GM13976 (cell line): Measurements from ENCODE around the gene LHPP.

Experiments
- DNase-seq: peaks from one replicate; pipeline ENCODE4 v3.0.0; 2012; ENCODE audit warnings: low spot score
- CTCF ChIP-seq: IDR thresholded peaks from 2 replicates; pipeline ENCODE4 v1.5.1; 2012; ENCODE audit warnings: borderline replicate concordance, mild to moderate bottlenecking; ENCODE audit not compliant: insufficient read depth; ENCODE audit errors: extremely low read depth, missing control alignments, control extremely low read depth
- in situ Hi-C: fragments of 300-500 bp; cut with MboI; formaldehyde crosslinking; loops from one replicate; pipeline ENCODE4 v1.12.0; 2022; ENCODE audit warnings: low sequenced_read_pairs, mixed read lengths, inconsistent platforms; ENCODE audit not compliant: unreplicated experiment

Gene LHPP

GRCh38 chr10:124538706-124539105, 77.1 kb downstream of the LHPP start:
- no peak for TF ChIP-seq CTCF
- DNase-seq: no peak
- in situ Hi-C loops: loop anchor here (25.0 kb wide), 1 partner anchor 299 kb away; no protein-coding TSS in a partner anchor

GRCh38 chr10:124539935-124540641, 78.5 kb downstream of the LHPP start:
- DNase-seq: peak; percentile 90
- in situ Hi-C loops: loop anchor here (25.0 kb wide), 1 partner anchor 297 kb away; no protein-coding TSS in a partner anchor
- peak; percentile 71 for TF ChIP-seq CTCF

GRCh38 chr10:124541076-124541903, 79.7 kb downstream of the LHPP start:
- no peak for DNase-seq
- in situ Hi-C loops: loop anchor here (25.0 kb wide), 1 partner anchor 296 kb away; no protein-coding TSS in a partner anchor
- TF ChIP-seq CTCF: no peak

GRCh38 chr10:124542336-124542735, 80.7 kb downstream of the LHPP start:
- in situ Hi-C loops: loop anchor here (25.0 kb wide), 1 partner anchor 295 kb away; no protein-coding TSS in a partner anchor
- no peak for DNase-seq
- TF ChIP-seq CTCF: no peak

- no peak for DNase-seq
- TF ChIP-seq CTCF: no peak
- in situ Hi-C loops: loop anchor here (25.0 kb wide), 1 partner anchor 294 kb away; no protein-coding TSS in a partner anchor
These were observed 81.5 kb downstream of the LHPP start for GRCh38 chr10:124543146-124543545.

GRCh38 chr10:124543971-124544370, 82.3 kb downstream of the LHPP start:
- in situ Hi-C loops: loop anchor here (25.0 kb wide), 1 partner anchor 293 kb away; no protein-coding TSS in a partner anchor
- DNase-seq: no peak

More at GRCh38 chr10:124543971-124544370, 82.3 kb downstream of the LHPP start:
- TF ChIP-seq CTCF: no peak
